Measurements from ENCODE around the gene LCP2.

LCP2 gene

GRCh38 chr5:170216257-170216864 lies 81.2 kb downstream of the LCP2 start:
- no peak for DNase-seq (ENCODE audit: low read depth)

- DNase-seq (ENCODE audit: low read depth), result no peak
These were observed 85.8 kb downstream of the LCP2 start for GRCh38 chr5:170211575-170212334.

GRCh38 chr5:170206958-170207357 lies 90.6 kb downstream of the LCP2 start:
- no peak for DNase-seq (ENCODE audit: low read depth)

GRCh38 chr5:170206216-170206615 lies 91.4 kb downstream of the LCP2 start:
- DNase-seq (ENCODE audit: low read depth), result no peak

- no peak for DNase-seq (ENCODE audit: low read depth)
These were observed 93.4 kb downstream of the LCP2 start for GRCh38 chr5:170204202-170204601.

- no peak for DNase-seq (ENCODE audit: low read depth)
These were observed 95.5 kb downstream of the LCP2 start for GRCh38 chr5:170202117-170202516.

GRCh38 chr5:170201311-170201710 lies 96.3 kb downstream of the LCP2 start:
- DNase-seq (ENCODE audit: low read depth), result no peak

- DNase-seq (ENCODE audit: low read depth), result no peak
These were observed 96.7 kb downstream of the LCP2 start for GRCh38 chr5:170200876-170201275.

Data from T follicular helper cell (primary cell).